Sigmoid colon (tissue), 7 donors: ENCODE measurements around the gene RMDN2. TPM values are rescaled to one million over a fixed set of nuclear protein-coding genes. Genes with fewer than 3 reads are reported as not detected.

ENCODE experiments used
- DNase-seq: peaks from one replicate; pipeline ENCODE4 v3.0.0-alpha.2; 2019
- H3K27ac ChIP-seq, 4 donors: fragments of 200-600 bp; sonication (generic); one replicate each; pipeline ENCODE4 v1.5.1; 2016 to 2019; ENCODE audit warnings: mild to moderate bottlenecking in 1 of 4
- H3K27me3 ChIP-seq, 3 donors: fragments of 200-600 bp; sonication (generic); one replicate each; pipeline ENCODE4 v1.5.1; 2019; ENCODE audit warnings: mild to moderate bottlenecking in 1 of 3
- H3K36me3 ChIP-seq, 4 donors: fragments of 200-600 bp; sonication (generic); one replicate each; pipeline ENCODE4 v1.5.1; 2016 to 2019
- H3K4me1 ChIP-seq, 4 donors: fragments of 200-600 bp; sonication (generic); one replicate each; pipeline ENCODE4 v1.5.1; 2017 to 2019
- H3K4me3 ChIP-seq, 4 donors: fragments of 200-600 bp; sonication (generic); one replicate each; pipeline ENCODE4 v1.5.1; 2017 to 2019; ENCODE audit warnings: mild to moderate bottlenecking in 2 of 4, moderate library complexity in 1 of 4
- H3K9me3 ChIP-seq, 4 donors: fragments of 200-600 bp in 3 of 4; sonication (generic) in 3 of 4; one replicate each; pipeline versions ENCODE4 v1.5.1 to v1.6.1; 2013 to 2019
- CTCF ChIP-seq, 4 experiments: fragments of 450-650 bp in 3 of 4; fragments of 200-600 bp in 1 of 4; IDR thresholded peaks; one replicate each; pipeline ENCODE4 v1.5.1; 2016 to 2019; ENCODE audit warnings: antibody characterized with exemption in 4 of 4, mild to moderate bottlenecking in 3 of 4, moderate library complexity in 2 of 4
- EP300 ChIP-seq, 4 donors: sonication (generic); formaldehyde crosslinking; IDR thresholded peaks; one replicate each; pipeline ENCODE4 v1.6.1; 2017; ENCODE audit warnings: antibody characterized with exemption in 4 of 4
- POLR2A ChIP-seq, 2 donors: fragments of 450-650 bp; IDR thresholded peaks; one replicate each; pipeline ENCODE4 v1.6.1; 2016; ENCODE audit warnings: antibody characterized with exemption in 2 of 2, mild to moderate bottlenecking in 2 of 2, moderate library complexity in 2 of 2
- POLR2AphosphoS5 ChIP-seq, 4 donors: sonication (generic); formaldehyde crosslinking; IDR thresholded peaks; one replicate each; pipeline ENCODE4 v1.6.1; 2017; ENCODE audit warnings: antibody characterized with exemption in 4 of 4
- WGBS, 2 donors: extraction: QIAGEN DNeasy Blood & Tissue Kit; methylation state at CpG; one replicate each; pipeline ENCODE4 v1.1.7; 2013; 5-methylcytosine and 5-hydroxymethylcytosine counted together
- intact Hi-C: fragments of 100-400 bp; cut with DNase I; formaldehyde crosslinking; loops from one replicate; pipeline ENCODE4 v1.15.1; 2023
- polyA plus RNA-seq, 3 donors: library from polyadenylated mRNA; stranded (reverse); fragments of 200-250 nt; gene quantifications; one replicate each; pipeline ENCODE4 v1.2.3, GENCODE V29; 2013
- total RNA-seq, 4 donors: library from RNA; depleted of rRNA; stranded (reverse); fragments of >200 nt; gene quantifications; one replicate each; pipeline ENCODE4 v1.1.0, GENCODE V29; 2016
- donor health status: healthy with polysubstance abuse.
- donor health status: Bipolar disorder and iron deficiency.
- donor health status: healthy.

Gene RMDN2
- total and polyA plus RNA-seq, 7 donors: 4.2 to 15.6 (median 8.6) TPM

GRCh38 chr2:37920570-37920969 is 4.5 kb upstream of the RMDN2 start:
- H3K4me3 ChIP-seq: no peak overlapping the region
- peaks cover 0 to 34% (median 28%) of the 10 kb centered on the region in 4 donors for H3K4me1 ChIP-seq
- WGBS, 2 donors: 84 to 86% methylated on average over 5 of the region's 5 CpGs
- H3K9me3 ChIP-seq: no peaks in the 10 kb centered on the region
- no peak overlapping the region for H3K27ac ChIP-seq
- no peaks in the 10 kb centered on the region for H3K27me3 ChIP-seq
- H3K36me3 ChIP-seq: no peaks in the 10 kb centered on the region
- TF ChIP-seq CTCF (IDR thresholded peaks at IDR 0.05) (no peak), EP300 (IDR thresholded peaks at IDR 0.05) (no peak), POLR2AphosphoS5 (IDR thresholded peaks at IDR 0.05) (no peak), POLR2A (IDR thresholded peaks at IDR 0.05) (no peak)
- no peak for DNase-seq
- intact Hi-C loops: no loop called here

- H3K4me1 ChIP-seq: peaks cover 0 to 32% (median 23%) of the 10 kb centered on the region in 4 donors
- H3K4me3 ChIP-seq: no peak overlapping the region
- no peaks in the 10 kb centered on the region for H3K27me3 ChIP-seq
- WGBS, 2 donors: 15 to 66% methylated on average over 5 of the region's 5 CpGs
- no peak overlapping the region for H3K27ac ChIP-seq
- intact Hi-C loops: no loop called here
- TF ChIP-seq POLR2A (IDR thresholded peaks at IDR 0.05) (no peak), POLR2AphosphoS5 (IDR thresholded peaks at IDR 0.05) (no peak), CTCF (IDR thresholded peaks at IDR 0.05) (no peak), EP300 (IDR thresholded peaks at IDR 0.05) (no peak)
- DNase-seq: no peak
- H3K9me3 ChIP-seq: no peaks in the 10 kb centered on the region
- H3K36me3 ChIP-seq: no peaks in the 10 kb centered on the region
These were observed 3.3 kb upstream of the RMDN2 start for GRCh38 chr2:37921781-37922180.

GRCh38 chr2:37923308-37924055 is 1.6 kb upstream of the RMDN2 start:
- Histone ChIP-seq H3K4me1 (peaks cover 0 to 17% (median 7%) of the 10 kb centered on the region in 4 donors), H3K9me3 (no peaks in the 10 kb centered on the region), H3K27ac (no peak overlapping the region), H3K27me3 (no peaks in the 10 kb centered on the region), H3K4me3 (no peak overlapping the region), H3K36me3 (no peaks in the 10 kb centered on the region)
- TF ChIP-seq EP300 (IDR thresholded peaks at IDR 0.05) (no peak), POLR2AphosphoS5 (IDR thresholded peaks at IDR 0.05) (no peak), POLR2A (IDR thresholded peaks at IDR 0.05) (no peak), CTCF (IDR thresholded peaks at IDR 0.05) (no peak)
- WGBS, 2 donors: 21 to 68% methylated on average over 13 of the region's 13 CpGs
- intact Hi-C loops: no loop called here
- no peak for DNase-seq

- no peak overlapping the region for H3K27ac ChIP-seq
- WGBS, 2 donors: 66 to 91% methylated on average over 6 of the region's 6 CpGs
- H3K4me1 ChIP-seq: peaks cover 0 to 17% (median 7%) of the 10 kb centered on the region in 4 donors
- DNase-seq: no peak
- no peak for TF ChIP-seq POLR2A (IDR thresholded peaks at IDR 0.05)
- no peak for TF ChIP-seq POLR2AphosphoS5 (IDR thresholded peaks at IDR 0.05)
- TF ChIP-seq CTCF (IDR thresholded peaks at IDR 0.05): no peak
- TF ChIP-seq EP300 (IDR thresholded peaks at IDR 0.05): no peak
- H3K9me3 ChIP-seq: no peaks in the 10 kb centered on the region
- H3K36me3 ChIP-seq: no peaks in the 10 kb centered on the region
- no peaks in the 10 kb centered on the region for H3K27me3 ChIP-seq
- no peak overlapping the region for H3K4me3 ChIP-seq
- intact Hi-C loops: no loop called here
These were observed 1.5 kb downstream of the RMDN2 start for GRCh38 chr2:37926635-37927034.
